ENCODE results near the gene ARMC2.
"Not testable (repeated sequence)": the region's sequence is repeated elsewhere in the genome, so short reads cannot be mapped to it uniquely, and the experiment has no call there.

ARMC2 gene

DNA sequence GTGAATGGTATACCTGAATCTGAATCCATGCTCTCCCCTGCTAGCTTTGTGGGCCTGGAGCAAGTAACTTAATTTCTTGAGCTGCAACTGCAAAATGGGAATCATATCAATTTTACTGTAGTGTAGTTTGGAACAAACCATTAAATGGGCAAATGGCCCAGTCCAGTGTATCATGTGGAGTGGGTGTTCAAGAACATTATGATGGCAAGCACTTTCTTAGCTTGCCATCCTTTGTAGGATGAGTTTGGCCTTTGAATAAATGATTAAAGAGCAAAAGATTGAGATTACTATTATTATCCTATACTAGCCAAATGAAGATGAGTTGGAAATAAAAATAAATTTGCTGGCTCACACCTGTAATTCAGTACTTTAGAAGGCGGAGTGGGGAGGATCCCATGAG is 126.0 kb downstream of the ARMC2 start:
- H3K27ac ChIP-seq (ENCODE audit: low read depth, low read length) = no peak overlapping the region
- H3K36me3 ChIP-seq (ENCODE audit: control insufficient read depth in 5 of 5, insufficient read depth in 5 of 5, low read length in 5 of 5) = no peaks in the 10 kb centered on the region
- H3K9me3 ChIP-seq (ENCODE audit: control insufficient read depth in 5 of 5, low read length in 5 of 5) = peaks cover 0 to 2% (median 0%) of the 10 kb centered on the region in 5 donors
- H3K9ac ChIP-seq (ENCODE audit: low read length in 5 of 5) = no peak overlapping the region
- H3K4me3 ChIP-seq (ENCODE audit: low read depth in 1 of 5, low read length in 5 of 5) = no peak overlapping the region
- no peaks in the 10 kb centered on the region for H3K27me3 ChIP-seq (ENCODE audit: control insufficient read depth in 5 of 5, insufficient read depth in 4 of 5, low read length in 5 of 5)
- peaks cover 0 to 7% (median 0%) of the 10 kb centered on the region in 5 donors for H3K4me1 ChIP-seq (ENCODE audit: control insufficient read depth in 5 of 5, insufficient read depth in 5 of 5, low read length in 5 of 5)

DNA sequence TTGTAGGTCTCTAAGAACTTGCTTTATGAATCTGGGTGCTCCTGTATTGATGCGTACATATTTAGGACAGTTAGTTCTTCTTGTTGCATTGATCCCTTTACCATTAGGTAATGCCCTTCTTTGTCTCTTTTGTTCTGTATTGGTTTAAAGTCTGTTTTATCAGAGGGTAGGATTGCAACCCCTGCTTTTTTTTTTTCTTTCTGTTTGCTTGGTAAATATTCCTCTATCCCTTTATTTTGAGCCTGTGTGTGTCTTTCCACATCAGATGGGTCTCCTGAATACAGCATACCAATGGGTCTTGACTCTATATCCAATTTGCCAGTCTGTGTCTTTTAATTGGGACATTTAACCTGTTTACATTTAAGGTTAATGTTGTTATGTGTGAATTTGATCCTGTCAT is 130.4 kb downstream of the ARMC2 start:
- H3K4me1 ChIP-seq (ENCODE audit: control insufficient read depth in 5 of 5, insufficient read depth in 5 of 5, low read length in 5 of 5); H3K4me3 ChIP-seq (ENCODE audit: low read depth in 1 of 5, low read length in 5 of 5); H3K27me3 ChIP-seq (ENCODE audit: control insufficient read depth in 5 of 5, insufficient read depth in 4 of 5, low read length in 5 of 5); H3K36me3 ChIP-seq (ENCODE audit: control insufficient read depth in 5 of 5, insufficient read depth in 5 of 5, low read length in 5 of 5); H3K27ac ChIP-seq (ENCODE audit: low read depth, low read length); H3K9ac ChIP-seq (ENCODE audit: low read length in 5 of 5); H3K9me3 ChIP-seq (ENCODE audit: control insufficient read depth in 5 of 5, low read length in 5 of 5): not testable (repeated sequence)

- Histone ChIP-seq H3K9ac (ENCODE audit: low read length in 5 of 5) (no peak overlapping the region), H3K9me3 (ENCODE audit: control insufficient read depth in 5 of 5, low read length in 5 of 5) (peaks cover 0 to 8% (median 0%) of the 10 kb centered on the region in 5 donors), H3K27me3 (ENCODE audit: control insufficient read depth in 5 of 5, insufficient read depth in 4 of 5, low read length in 5 of 5) (no peaks in the 10 kb centered on the region), H3K4me3 (ENCODE audit: low read depth in 1 of 5, low read length in 5 of 5) (no peak overlapping the region), H3K27ac (ENCODE audit: low read depth, low read length) (no peak overlapping the region), H3K4me1 (ENCODE audit: control insufficient read depth in 5 of 5, insufficient read depth in 5 of 5, low read length in 5 of 5) (peaks cover 0 to 6% (median 0%) of the 10 kb centered on the region in 5 donors), H3K36me3 (ENCODE audit: control insufficient read depth in 5 of 5, insufficient read depth in 5 of 5, low read length in 5 of 5) (peaks cover 7 to 15% (median 11%) of the 10 kb centered on the region in 5 donors)
Observed at GRCh38 chr6:108982154-108983113, 134.2 kb downstream of the ARMC2 start.

GRCh38 chr6:108983151-108983550 is 134.9 kb downstream of the ARMC2 start:
- Histone ChIP-seq H3K4me3 (ENCODE audit: low read depth in 1 of 5, low read length in 5 of 5) (no peak overlapping the region), H3K27ac (ENCODE audit: low read depth, low read length) (no peak overlapping the region), H3K36me3 (ENCODE audit: control insufficient read depth in 5 of 5, insufficient read depth in 5 of 5, low read length in 5 of 5) (peaks cover 13 to 19% (median 16%) of the 10 kb centered on the region in 5 donors), H3K27me3 (ENCODE audit: control insufficient read depth in 5 of 5, insufficient read depth in 4 of 5, low read length in 5 of 5) (no peaks in the 10 kb centered on the region), H3K4me1 (ENCODE audit: control insufficient read depth in 5 of 5, insufficient read depth in 5 of 5, low read length in 5 of 5) (peaks cover 0 to 6% (median 0%) of the 10 kb centered on the region in 5 donors), H3K9me3 (ENCODE audit: control insufficient read depth in 5 of 5, low read length in 5 of 5) (peaks cover 0 to 8% (median 0%) of the 10 kb centered on the region in 5 donors), H3K9ac (ENCODE audit: low read length in 5 of 5) (no peak overlapping the region)

GRCh38 chr6:108985301-108985700 is 137.1 kb downstream of the ARMC2 start:
- Histone ChIP-seq H3K36me3 (ENCODE audit: control insufficient read depth in 5 of 5, insufficient read depth in 5 of 5, low read length in 5 of 5) (peaks cover 30 to 36% (median 33%) of the 10 kb centered on the region in 5 donors), H3K27me3 (ENCODE audit: control insufficient read depth in 5 of 5, insufficient read depth in 4 of 5, low read length in 5 of 5) (no peaks in the 10 kb centered on the region)

DNA sequence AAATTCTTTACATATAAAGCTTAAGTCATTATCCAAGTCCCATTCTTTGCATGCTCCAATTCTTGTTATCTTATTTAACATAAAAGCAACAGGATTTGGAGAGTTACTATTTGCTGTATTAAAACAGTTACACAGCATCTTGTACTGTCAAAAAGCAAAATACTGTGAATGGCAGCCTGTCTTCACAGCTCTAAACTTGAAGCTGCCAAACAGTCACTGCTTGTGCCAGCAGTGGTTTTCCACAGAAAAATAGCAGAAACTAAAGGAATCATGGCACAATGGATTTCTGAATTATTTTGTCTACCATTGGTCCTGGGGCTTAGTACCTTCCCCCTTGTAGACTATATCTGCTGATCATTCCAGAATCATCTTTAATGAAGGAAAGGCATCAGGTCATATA is 138.9 kb downstream of the ARMC2 start:
- no peaks in the 10 kb centered on the region for H3K9me3 ChIP-seq (ENCODE audit: control insufficient read depth in 5 of 5, low read length in 5 of 5)
- peaks cover 38 to 54% (median 48%) of the 10 kb centered on the region in 5 donors for H3K36me3 ChIP-seq (ENCODE audit: control insufficient read depth in 5 of 5, insufficient read depth in 5 of 5, low read length in 5 of 5)
- H3K9ac ChIP-seq (ENCODE audit: low read length in 5 of 5) = no peak overlapping the region
- no peak overlapping the region for H3K27ac ChIP-seq (ENCODE audit: low read depth, low read length)
- no peaks in the 10 kb centered on the region for H3K27me3 ChIP-seq (ENCODE audit: control insufficient read depth in 5 of 5, insufficient read depth in 4 of 5, low read length in 5 of 5)
- no peak overlapping the region for H3K4me3 ChIP-seq (ENCODE audit: low read depth in 1 of 5, low read length in 5 of 5)
- H3K4me1 ChIP-seq (ENCODE audit: control insufficient read depth in 5 of 5, insufficient read depth in 5 of 5, low read length in 5 of 5) = peaks cover 0 to 6% (median 0%) of the 10 kb centered on the region in 5 donors

More at GRCh38 chr6:108985301-108985700, 137.1 kb downstream of the ARMC2 start:
- peaks cover 0 to 1% (median 0%) of the 10 kb centered on the region in 5 donors for H3K9me3 ChIP-seq (ENCODE audit: control insufficient read depth in 5 of 5, low read length in 5 of 5)
- no peak overlapping the region for H3K4me3 ChIP-seq (ENCODE audit: low read depth in 1 of 5, low read length in 5 of 5)
- peaks cover 0 to 6% (median 0%) of the 10 kb centered on the region in 5 donors for H3K4me1 ChIP-seq (ENCODE audit: control insufficient read depth in 5 of 5, insufficient read depth in 5 of 5, low read length in 5 of 5)
- no peak overlapping the region for H3K27ac ChIP-seq (ENCODE audit: low read depth, low read length)
- no peak overlapping the region for H3K9ac ChIP-seq (ENCODE audit: low read length in 5 of 5)

- no peak overlapping the region for H3K27ac ChIP-seq (ENCODE audit: low read depth, low read length)
- H3K9ac ChIP-seq (ENCODE audit: low read length in 5 of 5) = no peak overlapping the region
- peaks cover 0 to 4% (median 0%) of the 10 kb centered on the region in 5 donors for H3K4me1 ChIP-seq (ENCODE audit: control insufficient read depth in 5 of 5, insufficient read depth in 5 of 5, low read length in 5 of 5)
- no peaks in the 10 kb centered on the region for H3K9me3 ChIP-seq (ENCODE audit: control insufficient read depth in 5 of 5, low read length in 5 of 5)
- H3K36me3 ChIP-seq (ENCODE audit: control insufficient read depth in 5 of 5, insufficient read depth in 5 of 5, low read length in 5 of 5) = peaks cover 48 to 60% (median 52%) of the 10 kb centered on the region in 5 donors
- H3K4me3 ChIP-seq (ENCODE audit: low read depth in 1 of 5, low read length in 5 of 5) = no peak overlapping the region
- H3K27me3 ChIP-seq (ENCODE audit: control insufficient read depth in 5 of 5, insufficient read depth in 4 of 5, low read length in 5 of 5) = no peaks in the 10 kb centered on the region
Observed at GRCh38 chr6:108988296-108988695, 140.1 kb downstream of the ARMC2 start.

DNA sequence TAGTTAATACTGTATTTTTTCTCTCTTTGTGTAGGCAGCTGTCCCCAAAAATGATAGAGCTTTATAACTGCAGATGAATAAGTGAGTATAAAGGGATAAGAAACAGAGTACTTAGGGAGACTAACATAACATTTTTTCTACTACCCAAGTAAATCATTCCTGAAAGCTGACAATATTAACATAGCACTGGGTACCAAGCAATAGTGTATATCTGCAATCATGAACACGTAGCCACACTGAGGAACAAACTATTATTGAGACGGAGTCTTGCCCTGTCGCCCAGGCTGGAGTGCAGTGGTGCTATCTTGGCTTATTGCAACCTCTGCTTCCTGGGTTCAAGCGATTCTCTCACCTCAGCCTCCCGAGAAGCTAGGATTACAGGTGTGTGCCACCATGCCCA is 140.5 kb downstream of the ARMC2 start:
- H3K4me1 ChIP-seq (ENCODE audit: control insufficient read depth in 5 of 5, insufficient read depth in 5 of 5, low read length in 5 of 5) = no peaks in the 10 kb centered on the region
- H3K36me3 ChIP-seq (ENCODE audit: control insufficient read depth in 5 of 5, insufficient read depth in 5 of 5, low read length in 5 of 5) = peaks cover 51 to 62% (median 53%) of the 10 kb centered on the region in 5 donors
- no peak overlapping the region for H3K27ac ChIP-seq (ENCODE audit: low read depth, low read length)
- no peak overlapping the region for H3K4me3 ChIP-seq (ENCODE audit: low read depth in 1 of 5, low read length in 5 of 5)
- no peaks in the 10 kb centered on the region for H3K9me3 ChIP-seq (ENCODE audit: control insufficient read depth in 5 of 5, low read length in 5 of 5)
- no peak overlapping the region for H3K9ac ChIP-seq (ENCODE audit: low read length in 5 of 5)
- no peaks in the 10 kb centered on the region for H3K27me3 ChIP-seq (ENCODE audit: control insufficient read depth in 5 of 5, insufficient read depth in 4 of 5, low read length in 5 of 5)

DNA sequence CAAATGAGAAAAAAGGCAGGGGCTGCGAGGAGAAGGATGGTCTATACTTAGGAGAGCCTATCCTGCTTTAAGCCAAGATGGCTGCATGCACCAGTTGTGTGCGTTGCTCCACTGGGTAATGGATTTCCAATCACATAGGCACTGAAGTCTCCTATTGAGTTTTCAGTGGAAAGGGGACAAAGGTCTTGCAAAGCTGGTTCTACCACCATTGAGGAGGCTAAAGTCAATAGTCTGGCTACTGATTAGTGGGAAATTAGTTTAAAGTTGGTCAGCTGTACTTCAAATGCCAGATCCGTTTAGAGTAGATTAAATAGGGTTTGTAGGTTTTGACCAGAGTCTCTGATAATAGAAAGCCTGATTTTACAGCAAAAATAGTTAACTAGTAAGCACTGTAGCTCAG is 141.5 kb downstream of the ARMC2 start:
- Histone ChIP-seq H3K9me3 (ENCODE audit: control insufficient read depth in 5 of 5, low read length in 5 of 5) (no peaks in the 10 kb centered on the region), H3K27ac (ENCODE audit: low read depth, low read length) (no peak overlapping the region), H3K36me3 (ENCODE audit: control insufficient read depth in 5 of 5, insufficient read depth in 5 of 5, low read length in 5 of 5) (peaks cover 55 to 68% (median 59%) of the 10 kb centered on the region in 5 donors), H3K4me3 (ENCODE audit: low read depth in 1 of 5, low read length in 5 of 5) (no peak overlapping the region), H3K9ac (ENCODE audit: low read length in 5 of 5) (no peak overlapping the region), H3K4me1 (ENCODE audit: control insufficient read depth in 5 of 5, insufficient read depth in 5 of 5, low read length in 5 of 5) (no peaks in the 10 kb centered on the region), H3K27me3 (ENCODE audit: control insufficient read depth in 5 of 5, insufficient read depth in 4 of 5, low read length in 5 of 5) (no peaks in the 10 kb centered on the region)

GRCh38 chr6:108993876-108994275 is 145.7 kb downstream of the ARMC2 start:
- H3K36me3 ChIP-seq (ENCODE audit: control insufficient read depth in 5 of 5, insufficient read depth in 5 of 5, low read length in 5 of 5) = peaks cover 39 to 69% (median 52%) of the 10 kb centered on the region in 5 donors

More at GRCh38 chr6:108993876-108994275, 145.7 kb downstream of the ARMC2 start:
- Histone ChIP-seq H3K27ac (ENCODE audit: low read depth, low read length) (no peak overlapping the region), H3K27me3 (ENCODE audit: control insufficient read depth in 5 of 5, insufficient read depth in 4 of 5, low read length in 5 of 5) (no peaks in the 10 kb centered on the region), H3K9me3 (ENCODE audit: control insufficient read depth in 5 of 5, low read length in 5 of 5) (no peaks in the 10 kb centered on the region), H3K4me3 (ENCODE audit: low read depth in 1 of 5, low read length in 5 of 5) (no peak overlapping the region), H3K4me1 (ENCODE audit: control insufficient read depth in 5 of 5, insufficient read depth in 5 of 5, low read length in 5 of 5) (no peaks in the 10 kb centered on the region), H3K9ac (ENCODE audit: low read length in 5 of 5) (no peak overlapping the region)

Data from subcutaneous abdominal adipose tissue (tissue), 5 donors.